Liver (tissue), 9 donors: ENCODE measurements around the gene CCDC160. TPM values are rescaled to one million over a fixed set of nuclear protein-coding genes. Genes with fewer than 3 reads are reported as not detected.

Source experiments
- DNase-seq: peaks from one replicate; pipeline ENCODE4 v3.0.0-alpha.2; 2017; ENCODE audit warnings: low spot score
- H3K27ac ChIP-seq, 2 donors: one replicate each; pipeline ENCODE4 v1.7.0; 2013; ENCODE audit warnings: inconsistent platforms in 2 of 2, low read length in 2 of 2, control low read depth in 1 of 2, low read depth in 1 of 2, mild to moderate bottlenecking in 1 of 2
- H3K27me3 ChIP-seq, 4 donors: one replicate each; pipeline versions ENCODE4 v1.6.1 to v1.7.0; 2013; ENCODE audit warnings: low read length in 3 of 4, inconsistent platforms in 1 of 4, mild to moderate bottlenecking in 1 of 4, moderate library complexity in 1 of 4; ENCODE audit not compliant: control insufficient read depth in 4 of 4, insufficient read depth in 4 of 4
- H3K36me3 ChIP-seq, 4 donors: one replicate each; pipeline versions ENCODE4 v1.6.1 to v1.7.0; 2013; ENCODE audit warnings: low read length in 3 of 4, mild to moderate bottlenecking in 3 of 4, low read depth in 1 of 4, moderate library complexity in 1 of 4; ENCODE audit not compliant: control insufficient read depth in 4 of 4, insufficient read depth in 3 of 4
- H3K4me1 ChIP-seq, 4 donors: one replicate each; pipeline versions ENCODE4 v1.6.1 to v1.7.0; 2013; ENCODE audit warnings: low read length in 3 of 4, mild to moderate bottlenecking in 3 of 4, moderate library complexity in 1 of 4; ENCODE audit not compliant: control insufficient read depth in 4 of 4, insufficient read depth in 4 of 4
- H3K4me3 ChIP-seq, 3 donors: one replicate each; pipeline versions ENCODE4 v1.6.1 to v1.7.0; 2013; ENCODE audit warnings: low read length in 3 of 3, control low read depth in 1 of 3, low read depth in 1 of 3, mild to moderate bottlenecking in 1 of 3
- H3K9ac ChIP-seq, 2 donors: one replicate each; pipeline ENCODE4 v1.7.0; 2013; ENCODE audit warnings: low read length in 2 of 2, mild to moderate bottlenecking in 2 of 2, moderate library complexity in 2 of 2, control low read depth in 1 of 2, low read depth in 1 of 2
- H3K9me3 ChIP-seq, 4 donors: one replicate each; pipeline versions ENCODE4 v1.6.1 to v1.7.0; 2013; ENCODE audit warnings: low read length in 3 of 4; ENCODE audit not compliant: control insufficient read depth in 4 of 4
- ATF3 ChIP-seq: IDR thresholded peaks from 2 replicates; pipeline ENCODE4 v1.6.1; 2016; ENCODE audit warnings: antibody characterized with exemption
- CTCF ChIP-seq: fragments of 150-350 bp; IDR thresholded peaks from 2 replicates; pipeline ENCODE4 v1.5.1; 2017; ENCODE audit warnings: improper control_type of control experiment, low read depth, low read length; ENCODE audit not compliant: missing input control
- EGR1 ChIP-seq, 2 donors: IDR thresholded peaks; 2 replicates each; pipeline ENCODE4 v1.6.1; 2016 to 2018; ENCODE audit warnings: antibody characterized with exemption in 2 of 2, low read depth in 2 of 2
- FOXA1 ChIP-seq: IDR thresholded peaks from 2 replicates; pipeline ENCODE4 v1.6.1; 2016; ENCODE audit warnings: antibody characterized with exemption
- FOXA2 ChIP-seq: IDR thresholded peaks from 2 replicates; pipeline ENCODE4 v1.6.1; 2016; ENCODE audit warnings: antibody characterized with exemption
- GABPA ChIP-seq, 2 donors: IDR thresholded peaks in 1 of 2; conservative IDR thresholded peaks in 1 of 2; 2 replicates each; pipeline ENCODE4 v1.6.1; 2016; ENCODE audit warnings: antibody characterized with exemption in 2 of 2, mild to moderate bottlenecking in 1 of 2, moderate library complexity in 1 of 2
- HNF4A ChIP-seq, 2 donors: conservative IDR thresholded peaks; 2 replicates each; pipeline ENCODE4 v1.6.1; 2016; ENCODE audit warnings: antibody characterized with exemption in 2 of 2, mild to moderate bottlenecking in 2 of 2
- HNF4G ChIP-seq: IDR thresholded peaks from 2 replicates; pipeline ENCODE4 v1.6.1; 2016; ENCODE audit warnings: antibody characterized with exemption
- JUND ChIP-seq, 2 donors: IDR thresholded peaks; 2 replicates each; pipeline ENCODE4 v1.6.1; 2016; ENCODE audit warnings: antibody characterized with exemption in 2 of 2
- MAX ChIP-seq: IDR thresholded peaks from 2 replicates; pipeline ENCODE4 v1.6.1; 2016; ENCODE audit warnings: antibody characterized with exemption
- NR2F2 ChIP-seq: IDR thresholded peaks from 2 replicates; pipeline ENCODE4 v1.6.1; 2016; ENCODE audit warnings: antibody characterized with exemption
- RAD21 ChIP-seq, 2 donors: IDR thresholded peaks; 2 replicates each; pipeline ENCODE4 v1.6.1; 2016; ENCODE audit warnings: antibody characterized with exemption in 2 of 2, mild to moderate bottlenecking in 2 of 2
- REST ChIP-seq: IDR thresholded peaks from 2 replicates; pipeline ENCODE4 v1.6.1; 2016; ENCODE audit warnings: antibody characterized with exemption, mild to moderate bottlenecking
- RXRA ChIP-seq, 2 donors: IDR thresholded peaks; 2 replicates each; pipeline ENCODE4 v1.6.1; 2017 to 2018; ENCODE audit warnings: antibody characterized with exemption in 2 of 2, mild to moderate bottlenecking in 1 of 2
- SP1 ChIP-seq: IDR thresholded peaks from 2 replicates; pipeline ENCODE4 v1.6.1; 2018; ENCODE audit warnings: antibody characterized with exemption, mild to moderate bottlenecking
- TAF1 ChIP-seq: conservative IDR thresholded peaks from 2 replicates; pipeline ENCODE4 v1.6.1; 2016; ENCODE audit warnings: antibody characterized with exemption, mild to moderate bottlenecking
- YY1 ChIP-seq: IDR thresholded peaks from 2 replicates; pipeline ENCODE4 v1.6.1; 2016; ENCODE audit warnings: antibody characterized with exemption, mild to moderate bottlenecking
- ZBTB33 ChIP-seq: IDR thresholded peaks from 2 replicates; pipeline ENCODE4 v1.6.1; 2016; ENCODE audit warnings: antibody characterized with exemption
- WGBS: extraction: QIAGEN DNeasy Blood & Tissue Kit; methylation state at CpG from one replicate; pipeline ENCODE4 v1.1.7; 2013; 5-methylcytosine and 5-hydroxymethylcytosine counted together
- polyA plus RNA-seq, 2 donors: library from polyadenylated mRNA; stranded (reverse) in 1 of 2; unstranded in 1 of 2; fragments of 200-250 nt in 1 of 2; fragments of >200 nt in 1 of 2; fragmentation: Nextera tagmentation in 1 of 2; extraction: Ambion mirVana in 1 of 2; gene quantifications; one replicate each; pipeline versions ENCODE4 v1.2.1 to v1.2.3, GENCODE V29; 2013 to 2015
- total RNA-seq, 2 donors: library from RNA; depleted of rRNA; stranded (reverse); fragments of >200 nt; gene quantifications; one replicate each; pipeline ENCODE4 v1.2.3, GENCODE V29; 2014
- donor health status: healthy.
- donor health status: healthy.
- donor health status: healthy.
- donor health status: healthy.
- donor health status: healthy.

The CCDC160 gene
- total RNA-seq (under 1 TPM in 1 of 2 donors, not detected in 1; 0.17 TPM), polyA plus RNA-seq (under 1 TPM in 1 of 2 donors, not detected in 1; 0.05 TPM)

GRCh38 chrX:134236626-134237614 lies at the start of gene CCDC160:
Gene CCDC160, plus strand, starts transcription at chrX:134237182. Its CDS starts 7,619 bp downstream, at chrX:134244801.
- TF ChIP-seq MAX = no peak
- TF ChIP-seq ZBTB33 = no peak
- no peak for TF ChIP-seq TAF1
- no peak for TF ChIP-seq ATF3
- no peak for TF ChIP-seq GABPA (IDR thresholded peaks at IDR 0.05 in 1 of 2, conservative IDR thresholded peaks at IDR 0.05 in 1 of 2)
- TF ChIP-seq RAD21 (IDR thresholded peaks at IDR 0.05) = no peak
- no peak for TF ChIP-seq CTCF
- TF ChIP-seq REST = no peak
- TF ChIP-seq HNF4G = no peak
- TF ChIP-seq FOXA2 = no peak
- TF ChIP-seq YY1 = no peak
- no peak for TF ChIP-seq JUND (IDR thresholded peaks at IDR 0.05)
- TF ChIP-seq EGR1 (IDR thresholded peaks at IDR 0.05; ENCODE audit: low read depth in 2 of 2) = no peak
- TF ChIP-seq NR2F2 = no peak
- no peak for TF ChIP-seq FOXA1
- TF ChIP-seq HNF4A (conservative IDR thresholded peaks at IDR 0.05) = no peak
- TF ChIP-seq RXRA (IDR thresholded peaks at IDR 0.05) = no peak
- no peak for TF ChIP-seq SP1
- peaks cover 0 to 11% (median 0%) of the 10 kb centered on the region in 4 donors for H3K27me3 ChIP-seq
- H3K9ac ChIP-seq = no peak within 1 kb of the TSS
- no peaks in the 10 kb centered on the region for H3K9me3 ChIP-seq
- DNase-seq = peak; percentile 35
- WGBS = 6% methylated on average over 70 of the region's 70 CpGs
- peak within 1 kb of the TSS in 2 of 3 donors; percentile 8 to 51 for H3K4me3 ChIP-seq
- H3K4me1 ChIP-seq = peaks cover 0 to 2% (median 0%) of the 10 kb centered on the region in 4 donors
- H3K27ac ChIP-seq = no peak within 1 kb of the TSS
- H3K36me3 ChIP-seq = no peaks in the 10 kb centered on the region
